Mesothelial cell of epicardium (in vitro differentiated cells): ENCODE measurements around the gene OR6C4. TPM values are rescaled to one million over a fixed set of nuclear protein-coding genes. Genes with fewer than 3 reads are reported as not detected.

Source experiments
- total RNA-seq: library from RNA; stranded (reverse); gene quantifications from 3 replicates; pipeline ENCODE4 v1.2.1, GENCODE V29; 2021

Gene OR6C4
- total RNA-seq, 1 donor from 2014 or later, result not detected

Other genes starting within 250 kb of the OR6C4 start
- not detected in 3 replicates for gene OR6C1, start 235.3 kb upstream of the OR6C4 start, total RNA-seq
- not detected in 3 replicates for gene OR6C3, start 218.9 kb upstream of the OR6C4 start, total RNA-seq
- gene OR6C75, start 186.6 kb upstream of the OR6C4 start, total RNA-seq, result not detected in 3 replicates
- gene OR6C65, start 149.1 kb upstream of the OR6C4 start, total RNA-seq, result not detected in 3 replicates
- not detected in 3 replicates for gene OR6C76, start 123.3 kb upstream of the OR6C4 start, total RNA-seq
- gene OR6C2, start 105.5 kb upstream of the OR6C4 start, total RNA-seq, result not detected in 3 replicates
- not detected in 3 replicates for gene OR6C70, start 79.5 kb upstream of the OR6C4 start, total RNA-seq
- not detected in 3 replicates for gene OR6C68, start 57.2 kb upstream of the OR6C4 start, total RNA-seq
- 0.13 to 0.29 TPM (median 0.22 TPM) in 3 replicates for gene OR2AP1, start 22.9 kb downstream of the OR6C4 start, total RNA-seq
- gene OR10P1, start 87.3 kb downstream of the OR6C4 start, total RNA-seq, result not detected in 3 replicates
- 32.5 to 34.0 TPM (median 33.2 TPM) in 3 replicates for gene ITGA7, start 158.3 kb downstream of the OR6C4 start, total RNA-seq
- 58.0 to 63.4 TPM (median 61.6 TPM) in 3 replicates for gene BLOC1S1, start 166.4 kb downstream of the OR6C4 start, total RNA-seq
- gene RDH5, start 170.8 kb downstream of the OR6C4 start, total RNA-seq, result 9.7 to 11.2 TPM (median 11.2 TPM) in 3 replicates
- 429 to 438 TPM (median 438 TPM) in 3 replicates for gene CD63, start 179.4 kb downstream of the OR6C4 start, total RNA-seq
- 17.0 to 18.7 TPM (median 18.1 TPM) in 3 replicates for gene GDF11, start 193.5 kb downstream of the OR6C4 start, total RNA-seq